GM18508 (cell line): ENCODE results near the gene ZBTB20.

Experiments
- ATAC-seq: cut with Tn5 transposase; IDR thresholded peaks from one replicate; pipeline ENCODE4 v1.9.1; 2021; ENCODE audit warnings: moderate number of reproducible peaks; ENCODE audit not compliant: insufficient read depth, unreplicated experiment

Gene ZBTB20

GRCh38 chr3:114800272-114801031 is 346.6 kb downstream of the ZBTB20 start:
- no peak for ATAC-seq

- ATAC-seq: no peak
Observed at GRCh38 chr3:114799816-114800215, 347.3 kb downstream of the ZBTB20 start.

GRCh38 chr3:114796796-114797195 is 350.3 kb downstream of the ZBTB20 start:
- no peak for ATAC-seq

GRCh38 chr3:114794894-114795630 is 352.0 kb downstream of the ZBTB20 start:
- ATAC-seq: no peak

DNA sequence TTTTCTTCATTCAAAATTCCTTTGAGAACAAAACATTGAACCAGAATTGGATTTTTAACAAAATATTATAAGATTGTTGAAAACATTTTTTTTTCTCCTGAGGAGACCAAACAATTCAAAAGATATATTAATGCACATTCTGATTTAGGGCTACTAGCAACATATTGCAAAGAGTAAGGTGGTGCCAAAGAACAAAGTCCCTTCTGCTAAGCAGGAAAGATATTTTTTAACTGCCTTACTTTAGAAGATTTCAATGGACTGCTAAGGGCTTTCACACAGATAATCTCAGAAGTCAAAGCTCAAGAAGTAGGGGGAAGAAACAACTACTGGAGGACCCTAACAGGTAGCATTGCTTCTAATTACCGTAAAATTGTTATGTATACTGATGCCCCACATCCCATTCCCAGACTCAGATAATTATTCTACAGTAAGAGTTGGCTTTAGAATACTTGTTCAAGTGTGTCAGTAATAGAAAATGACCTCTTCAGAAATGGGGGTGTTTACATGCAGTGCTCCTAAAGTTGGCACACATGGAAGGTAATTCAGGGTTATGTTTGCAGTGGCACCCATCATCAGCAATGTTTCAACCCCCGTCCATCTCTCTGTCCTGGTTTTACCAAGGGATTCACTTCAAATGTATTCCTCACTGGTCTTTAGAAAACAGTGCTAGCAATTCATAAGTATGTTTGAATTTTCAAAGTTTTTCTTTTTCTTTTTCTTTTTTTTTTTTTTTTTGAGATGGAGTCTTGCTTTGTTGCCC is 354.7 kb downstream of the ZBTB20 start:
- no peak for ATAC-seq

DNA sequence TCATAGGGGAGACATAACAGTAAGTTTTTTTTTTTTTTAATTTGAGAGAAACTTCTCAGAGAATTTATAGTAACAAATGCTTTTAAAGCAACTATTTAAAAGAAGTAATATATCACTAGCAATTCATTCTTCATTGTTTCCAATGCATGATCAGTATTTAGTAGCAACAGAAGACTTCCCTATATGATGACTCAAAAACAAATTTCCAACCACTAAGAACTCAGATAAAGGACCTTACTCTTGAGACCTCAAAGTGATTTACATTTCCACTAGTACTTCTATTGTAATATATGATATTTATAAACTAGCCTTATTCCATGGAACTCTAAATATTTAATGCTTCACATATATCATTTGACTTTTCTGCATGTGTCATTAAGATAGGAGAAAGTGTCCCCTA is 356.3 kb downstream of the ZBTB20 start:
- ATAC-seq: no peak

- ATAC-seq: no peak
Observed at GRCh38 chr3:114789803-114790202, 357.3 kb downstream of the ZBTB20 start.

DNA sequence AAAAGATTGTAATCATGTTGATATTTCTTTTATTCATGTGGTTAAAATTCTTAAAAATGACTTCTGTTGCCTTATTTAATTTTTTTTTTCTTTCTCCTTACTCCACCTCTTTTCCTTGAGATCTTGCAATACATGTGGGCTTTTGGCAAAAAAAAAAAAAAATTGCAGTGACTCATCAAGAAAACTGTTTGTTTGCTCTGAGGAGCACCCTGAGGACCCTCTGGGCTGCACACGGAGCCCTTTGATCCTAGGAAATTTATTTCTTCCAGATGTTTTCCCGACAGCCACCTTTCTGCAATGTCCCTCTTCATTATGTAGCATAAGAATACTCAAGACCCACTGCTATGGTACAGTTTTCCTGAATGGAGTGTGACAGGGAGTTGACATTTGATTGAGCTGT is 371.7 kb downstream of the ZBTB20 start:
- ATAC-seq: no peak

DNA sequence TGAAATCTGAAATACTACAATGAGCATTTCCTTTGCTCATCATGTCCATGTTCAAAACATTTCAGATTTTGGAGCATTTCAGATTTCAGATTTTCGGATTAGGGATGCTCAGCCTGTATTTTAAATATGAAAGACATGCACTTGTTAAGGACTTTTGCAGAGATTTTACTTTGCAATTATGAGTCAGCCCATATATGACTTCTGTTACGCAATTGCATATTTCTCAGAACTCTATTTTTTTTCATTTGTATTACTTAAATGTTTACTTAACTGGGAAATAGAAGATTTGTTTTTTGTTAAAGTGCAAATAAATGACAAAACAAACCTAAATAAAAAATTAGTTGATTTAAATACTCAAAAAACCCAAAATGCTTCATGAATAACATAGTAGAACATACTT is 376.2 kb downstream of the ZBTB20 start:
- ATAC-seq: no peak

DNA sequence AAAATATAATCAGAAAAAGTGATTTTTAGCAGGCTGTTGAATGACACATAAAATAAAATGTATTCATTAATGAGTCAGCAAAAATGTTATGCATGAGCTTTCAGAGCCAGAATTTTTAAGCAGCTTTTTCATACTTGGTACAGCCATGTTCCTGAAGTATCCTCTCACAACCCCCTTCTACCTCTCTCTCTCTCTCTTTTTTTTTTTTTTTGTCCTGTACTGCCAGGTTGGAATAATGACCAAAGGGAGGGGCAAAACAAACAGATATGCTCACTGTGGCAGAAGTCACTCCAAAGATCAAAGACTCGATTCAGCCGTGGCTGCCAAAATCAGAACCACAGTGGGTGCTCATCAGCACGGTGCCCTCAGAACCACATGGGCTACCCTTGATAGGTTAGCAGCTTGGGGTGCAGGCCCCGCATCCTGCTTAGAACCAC is 383.0 kb downstream of the ZBTB20 start:
- no peak for ATAC-seq

- ATAC-seq: no peak
Observed at GRCh38 chr3:114762144-114762543, 384.9 kb downstream of the ZBTB20 start.

- ATAC-seq: no peak
Observed at GRCh38 chr3:114760679-114761078, 386.4 kb downstream of the ZBTB20 start.

DNA sequence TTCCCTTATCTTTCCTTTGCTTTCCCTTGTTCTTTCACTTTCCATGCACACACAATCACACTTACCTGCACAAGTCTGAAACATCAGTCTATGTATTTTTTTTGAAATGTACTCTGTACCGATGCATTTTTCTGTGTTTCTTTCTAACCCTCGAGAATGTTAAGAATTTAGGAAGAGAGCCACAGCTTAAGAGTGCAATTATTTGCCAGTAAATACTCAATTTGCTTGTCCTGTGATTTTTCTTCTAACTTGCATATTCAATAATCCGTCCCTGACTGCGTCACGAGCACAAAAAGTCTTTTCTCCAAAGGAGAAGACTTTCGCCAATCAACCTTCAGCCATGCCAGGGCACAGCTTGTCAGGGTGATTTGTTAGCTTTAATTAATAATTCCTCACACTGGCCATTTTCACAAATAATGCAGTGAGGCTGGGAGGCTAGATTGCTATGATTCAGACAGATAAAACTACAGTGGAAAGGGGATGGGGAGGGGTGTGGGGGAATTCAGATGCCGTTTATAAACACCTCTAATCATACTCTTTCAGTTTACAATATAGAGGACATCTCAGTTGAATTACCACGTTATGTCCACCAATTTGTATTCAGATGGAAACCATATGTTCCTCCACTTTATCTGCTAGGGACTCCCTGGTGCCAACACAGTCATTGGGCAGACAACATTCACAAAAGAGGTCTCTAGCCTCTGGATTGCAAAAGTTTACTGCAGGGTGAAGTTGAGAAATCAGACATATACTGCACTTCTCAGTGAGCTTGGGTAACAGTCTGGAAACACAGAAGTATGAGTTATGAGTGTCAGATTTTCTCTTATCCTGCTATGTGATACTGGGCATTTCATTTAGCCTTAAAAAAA is 388.0 kb downstream of the ZBTB20 start:
- no peak for ATAC-seq

GRCh38 chr3:114756506-114757279 is 390.4 kb downstream of the ZBTB20 start:
- ATAC-seq: no peak

DNA sequence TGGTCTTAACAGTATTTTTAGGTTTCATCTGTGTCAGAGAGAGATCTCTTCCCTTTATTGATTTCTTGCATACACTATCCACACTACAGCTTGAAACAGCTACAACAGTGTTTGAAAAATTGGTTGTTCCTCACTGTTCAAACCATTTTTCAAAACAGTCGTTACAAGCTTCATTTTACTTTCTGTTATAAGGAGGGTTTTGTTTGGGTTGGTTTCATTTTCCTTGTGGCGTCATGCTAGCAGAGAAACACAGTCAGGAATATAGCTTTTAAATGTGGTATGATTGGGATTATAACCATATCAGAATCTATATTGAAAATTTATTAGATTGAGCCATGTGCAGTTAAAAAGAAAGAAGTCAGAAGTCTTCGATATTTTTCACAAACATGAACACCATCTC is 400.6 kb downstream of the ZBTB20 start:
- ATAC-seq: no peak

- no peak for ATAC-seq
Observed at GRCh38 chr3:114745322-114746240, 401.5 kb downstream of the ZBTB20 start.

- no peak for ATAC-seq
Observed at GRCh38 chr3:114743746-114744485, 403.2 kb downstream of the ZBTB20 start.

GRCh38 chr3:114741066-114741465 is 406.0 kb downstream of the ZBTB20 start:
- ATAC-seq: no peak
